Measurements from ENCODE around the gene EGFR.

Gene EGFR

GRCh38 chr7:55258631-55259030, 239.8 kb downstream of the EGFR start:
- DNase-seq = no peak

- no peak for DNase-seq
Measured at GRCh38 chr7:55260171-55260570, 241.4 kb downstream of the EGFR start.

- no peak for DNase-seq
Measured at GRCh38 chr7:55260676-55261385, 242.0 kb downstream of the EGFR start.
